Progenitor cell of endocrine pancreas (in vitro differentiated cells): Measurements from ENCODE around the gene ATP10B. TPM values are rescaled to one million over a fixed set of nuclear protein-coding genes. Genes with fewer than 3 reads are reported as not detected.

ENCODE experiments used
- DNase-seq: peaks from one replicate; pipeline ENCODE4 v3.0.0; 2021; ENCODE audit warnings: low spot score; ENCODE audit not compliant: unreplicated experiment
- H3K27ac Mint-ChIP-seq: 2 replicates; pipeline ENCODE4 v1.8.0; 2021; ENCODE audit warnings: mild to moderate bottlenecking, moderate library complexity, mixed read lengths
- H3K27me3 Mint-ChIP-seq: 2 replicates; pipeline ENCODE4 v1.8.0; 2021; ENCODE audit warnings: mixed read lengths
- H3K36me3 Mint-ChIP-seq: 2 replicates; pipeline ENCODE4 v1.8.0; 2022; ENCODE audit warnings: mixed read lengths; ENCODE audit not compliant: insufficient read depth
- H3K4me1 Mint-ChIP-seq: 2 replicates; pipeline ENCODE4 v1.8.0; 2021; ENCODE audit warnings: low read depth, mixed read lengths
- H3K4me3 Mint-ChIP-seq: 2 replicates; pipeline ENCODE4 v1.8.0; 2021; ENCODE audit warnings: low read depth, mild to moderate bottlenecking, moderate library complexity, mixed read lengths
- H3K9me3 Mint-ChIP-seq: 2 replicates; pipeline ENCODE4 v1.8.0; 2021; ENCODE audit warnings: low read depth, mixed read lengths
- CTCF ChIP-seq: fragments of 200-600 bp; sonication (generic); IDR thresholded peaks from one replicate; pipeline ENCODE4 v1.5.0; 2021; ENCODE audit warnings: antibody characterized with exemption, mild to moderate bottlenecking; ENCODE audit not compliant: unreplicated experiment
- total RNA-seq: library from RNA; stranded (reverse); gene quantifications from 2 replicates; pipeline ENCODE4 v1.2.1, GENCODE V29; 2021

The ATP10B gene
- total RNA-seq, 1 donor from 2014 or later = 1.7 TPM

GRCh38 chr5:160555971-160556631, 295.9 kb downstream of the ATP10B start:
- Mint-ChIP-seq H3K27me3 (no peaks in the 10 kb centered on the region), H3K27ac (no peak overlapping the region)

GRCh38 chr5:160555581-160555970, 296.4 kb downstream of the ATP10B start:
- Mint-ChIP-seq H3K36me3 (no peaks in the 10 kb centered on the region), H3K9me3 (no peaks in the 10 kb centered on the region), H3K27ac (no peak overlapping the region), H3K27me3 (no peaks in the 10 kb centered on the region), H3K4me1 (peaks cover 6% of the 10 kb centered on the region), H3K4me3 (no peak overlapping the region)
- no peak for TF ChIP-seq CTCF
- DNase-seq = no peak

More at GRCh38 chr5:160555971-160556631, 295.9 kb downstream of the ATP10B start:
- H3K4me1 Mint-ChIP-seq = peaks cover 6% of the 10 kb centered on the region
- no peaks in the 10 kb centered on the region for H3K36me3 Mint-ChIP-seq
- H3K9me3 Mint-ChIP-seq = no peaks in the 10 kb centered on the region
- no peak for TF ChIP-seq CTCF
- no peak for DNase-seq
- no peak overlapping the region for H3K4me3 Mint-ChIP-seq

- no peak for TF ChIP-seq CTCF
- Mint-ChIP-seq H3K27me3 (no peaks in the 10 kb centered on the region), H3K4me3 (no peak overlapping the region), H3K36me3 (no peaks in the 10 kb centered on the region), H3K4me1 (peaks cover 12% of the 10 kb centered on the region), H3K27ac (no peak overlapping the region), H3K9me3 (no peaks in the 10 kb centered on the region)
- no peak for DNase-seq
Measured at GRCh38 chr5:160550075-160550474, 301.9 kb downstream of the ATP10B start.

- Mint-ChIP-seq H3K4me1 (peaks cover 7% of the 10 kb centered on the region), H3K36me3 (no peaks in the 10 kb centered on the region), H3K4me3 (no peak overlapping the region), H3K9me3 (no peaks in the 10 kb centered on the region), H3K27ac (no peak overlapping the region), H3K27me3 (no peaks in the 10 kb centered on the region)
- DNase-seq = no peak
- no peak for TF ChIP-seq CTCF
Measured at GRCh38 chr5:160548949-160549645, 302.9 kb downstream of the ATP10B start.

- H3K4me3 Mint-ChIP-seq = no peak overlapping the region
- H3K27ac Mint-ChIP-seq = no peak overlapping the region
- H3K9me3 Mint-ChIP-seq = no peaks in the 10 kb centered on the region
- TF ChIP-seq CTCF = no peak
- no peaks in the 10 kb centered on the region for H3K36me3 Mint-ChIP-seq
- peaks cover 7% of the 10 kb centered on the region for H3K4me1 Mint-ChIP-seq
- no peak for DNase-seq
- H3K27me3 Mint-ChIP-seq = no peaks in the 10 kb centered on the region
Measured at GRCh38 chr5:160547872-160548271, 304.1 kb downstream of the ATP10B start.
